ENCODE measurements around the gene CTRL. TPM values are rescaled to one million over a fixed set of nuclear protein-coding genes. Genes with fewer than 3 reads are reported as not detected.

The CTRL gene
- total RNA-seq, 1 experiment from 2014 or later = 1.7 TPM

DNA sequence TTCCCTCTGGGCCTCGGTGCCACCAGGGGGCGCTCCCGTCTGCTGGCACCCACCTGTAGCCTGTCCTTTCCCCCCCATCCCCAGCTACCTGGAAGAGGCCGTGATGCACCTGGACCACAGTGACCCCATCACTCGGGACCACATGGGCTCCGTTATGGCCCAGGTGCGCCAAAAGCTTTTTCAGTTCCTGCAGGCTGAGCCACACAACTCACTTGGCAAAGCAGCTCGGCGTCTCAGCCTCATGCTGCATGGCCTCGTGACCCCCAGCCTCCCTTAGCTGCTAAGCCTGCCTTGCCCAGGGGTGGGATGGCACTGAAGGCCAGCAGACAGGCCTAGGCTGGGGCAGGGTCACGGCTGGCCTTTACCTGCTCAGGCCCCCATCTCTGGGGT lies 47.8 kb downstream of the CTRL start:
- Histone ChIP-seq H3K4me3 (no peak overlapping the region), H3K36me3 (peaks cover 14% of the 10 kb centered on the region), H3K27me3 (no peaks in the 10 kb centered on the region), H3K27ac (no peak overlapping the region), H3K9me3 (replicated peaks) (no peaks in the 10 kb centered on the region), H3K4me1 (peaks cover 4% of the 10 kb centered on the region; the same call in 1 of the 2 replicates)
- DNase-seq = peak; percentile 26 to 45

DNA sequence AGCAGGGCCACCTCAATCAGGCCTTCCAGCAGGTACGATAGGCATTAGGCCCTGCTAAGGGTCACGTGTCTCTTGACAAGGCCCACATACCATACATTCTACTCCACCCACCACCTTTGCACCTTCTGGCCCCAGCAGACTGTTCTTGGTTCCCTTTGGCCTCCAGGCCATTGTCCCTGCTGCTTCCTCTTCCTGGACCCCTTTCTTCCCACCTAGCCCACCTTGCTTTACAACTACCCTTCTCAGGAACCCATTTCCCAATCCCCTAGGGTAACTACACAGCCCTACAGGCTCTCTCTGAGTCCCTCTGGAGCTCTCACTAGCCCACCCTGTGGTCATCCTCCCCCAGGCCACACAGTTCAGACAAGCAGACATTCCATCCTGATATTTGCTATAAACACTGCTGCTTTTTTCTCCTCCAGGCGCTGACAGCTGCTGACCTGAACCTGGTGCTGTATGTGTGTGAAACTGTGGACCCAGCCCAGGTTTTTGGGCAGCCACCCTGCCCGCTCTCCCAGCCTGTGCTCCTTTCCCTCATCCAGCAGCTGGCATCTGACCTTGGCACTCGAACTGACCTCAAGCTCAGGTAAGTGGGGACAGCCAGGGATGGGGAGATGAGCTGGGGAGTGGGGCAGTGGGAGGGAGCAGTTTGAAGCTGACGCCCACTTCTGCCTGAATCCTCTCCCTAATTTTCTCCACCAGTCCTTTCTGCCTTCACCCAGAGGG lies 48.4 kb downstream of the CTRL start:
- Histone ChIP-seq H3K27me3 (no peaks in the 10 kb centered on the region), H3K4me1 (peaks cover 4% of the 10 kb centered on the region; the same call in 1 of the 2 replicates), H3K27ac (no peak overlapping the region), H3K36me3 (peaks cover 14% of the 10 kb centered on the region), H3K9me3 (replicated peaks) (no peaks in the 10 kb centered on the region), H3K4me3 (no peak overlapping the region)
- DNase-seq = no peak

DNA sequence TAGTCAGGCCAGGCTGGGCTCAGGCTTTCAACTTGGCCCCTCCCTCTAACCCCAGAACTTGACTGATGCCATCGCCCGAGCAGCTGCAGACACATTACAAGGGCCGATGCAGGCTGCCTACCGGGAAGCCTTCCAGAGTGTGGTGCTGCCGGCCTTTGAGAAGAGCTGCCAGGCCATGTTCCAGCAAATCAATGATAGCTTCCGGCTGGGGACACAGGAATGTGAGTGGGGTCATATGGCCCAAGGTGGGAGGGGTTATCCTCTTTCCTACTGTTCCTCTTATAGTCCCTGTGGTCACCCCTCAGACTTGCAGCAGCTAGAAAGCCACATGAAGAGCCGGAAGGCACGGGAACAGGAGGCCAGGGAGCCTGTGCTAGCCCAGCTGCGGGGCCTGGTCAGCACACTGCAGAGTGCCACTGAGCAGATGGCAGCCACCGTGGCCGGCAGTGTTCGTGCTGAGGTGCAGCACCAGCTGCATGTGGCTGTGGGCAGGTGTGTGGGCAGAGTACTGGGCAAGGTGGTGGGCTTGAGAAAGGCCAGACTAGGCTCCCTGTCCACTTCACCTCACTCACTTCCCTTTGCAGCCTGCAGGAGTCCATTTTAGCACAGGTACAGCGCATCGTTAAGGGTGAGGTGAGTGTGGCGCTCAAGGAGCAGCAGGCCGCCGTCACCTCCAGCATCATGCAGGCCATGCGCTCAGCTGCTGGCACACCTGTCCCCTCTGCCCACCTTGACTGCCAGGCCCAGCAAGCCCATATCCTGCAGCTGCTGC lies 49.1 kb downstream of the CTRL start:
- H3K4me1 ChIP-seq = peaks cover 4% of the 10 kb centered on the region; the same call in 1 of the 2 replicates
- DNase-seq = peak; percentile 49 to 60
- H3K36me3 ChIP-seq = peaks cover 17% of the 10 kb centered on the region
- H3K27me3 ChIP-seq = no peaks in the 10 kb centered on the region
- H3K4me3 ChIP-seq = no peak overlapping the region
- peak overlapping the region; percentile 91 for H3K27ac ChIP-seq
- H3K9me3 ChIP-seq (replicated peaks) = no peaks in the 10 kb centered on the region

DNA sequence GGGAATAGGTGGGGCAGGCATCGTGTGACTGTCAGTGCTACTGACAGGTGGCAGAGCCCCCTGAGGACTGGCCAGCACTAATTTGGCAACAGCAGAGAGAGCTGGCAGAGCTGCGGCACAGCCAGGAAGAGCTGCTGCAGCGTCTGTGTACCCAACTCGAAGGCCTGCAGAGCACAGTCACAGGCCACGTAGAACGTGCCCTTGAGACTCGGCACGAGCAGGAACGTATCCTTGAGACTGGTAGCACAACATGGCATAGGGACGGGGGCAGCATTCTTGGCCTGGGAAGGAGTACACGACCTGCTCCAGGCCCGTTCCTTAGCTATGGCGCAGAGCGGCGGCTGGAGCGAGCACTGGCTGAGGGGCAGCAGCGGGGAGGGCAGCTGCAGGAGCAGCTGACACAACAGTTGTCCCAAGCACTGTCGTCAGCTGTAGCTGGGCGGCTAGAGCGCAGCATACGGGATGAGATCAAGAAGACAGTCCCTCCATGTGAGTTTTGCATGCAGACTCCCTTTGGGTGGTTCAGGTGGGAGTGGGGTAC lies 50.0 kb downstream of the CTRL start:
- no peaks in the 10 kb centered on the region for H3K27me3 ChIP-seq
- no peaks in the 10 kb centered on the region for H3K9me3 ChIP-seq (replicated peaks)
- no peak overlapping the region for H3K4me3 ChIP-seq
- DNase-seq = peak; percentile 33 to 46
- H3K27ac ChIP-seq = peak overlapping the region; percentile 91
- peaks cover 4% of the 10 kb centered on the region; the same call in 1 of the 2 replicates for H3K4me1 ChIP-seq
- H3K36me3 ChIP-seq = peaks cover 17% of the 10 kb centered on the region

DNA sequence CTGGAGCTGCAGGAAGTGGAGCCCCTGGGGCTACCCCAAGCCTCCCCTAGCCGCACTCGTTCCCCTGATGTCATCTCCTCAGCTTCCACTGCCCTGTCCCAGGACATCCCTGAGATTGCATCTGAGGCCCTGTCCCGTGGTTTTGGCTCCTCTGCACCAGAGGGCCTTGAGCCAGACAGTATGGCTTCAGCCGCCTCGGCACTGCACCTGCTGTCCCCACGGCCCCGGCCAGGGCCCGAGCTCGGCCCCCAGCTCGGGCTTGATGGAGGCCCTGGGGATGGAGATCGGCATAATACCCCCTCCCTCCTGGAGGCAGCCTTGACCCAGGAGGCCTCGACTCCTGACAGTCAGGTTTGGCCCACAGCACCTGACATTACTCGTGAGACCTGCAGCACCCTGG lies 51.1 kb downstream of the CTRL start:
- H3K4me3 ChIP-seq = no peak overlapping the region
- DNase-seq = no peak
- H3K27ac ChIP-seq = no peak overlapping the region

DNA sequence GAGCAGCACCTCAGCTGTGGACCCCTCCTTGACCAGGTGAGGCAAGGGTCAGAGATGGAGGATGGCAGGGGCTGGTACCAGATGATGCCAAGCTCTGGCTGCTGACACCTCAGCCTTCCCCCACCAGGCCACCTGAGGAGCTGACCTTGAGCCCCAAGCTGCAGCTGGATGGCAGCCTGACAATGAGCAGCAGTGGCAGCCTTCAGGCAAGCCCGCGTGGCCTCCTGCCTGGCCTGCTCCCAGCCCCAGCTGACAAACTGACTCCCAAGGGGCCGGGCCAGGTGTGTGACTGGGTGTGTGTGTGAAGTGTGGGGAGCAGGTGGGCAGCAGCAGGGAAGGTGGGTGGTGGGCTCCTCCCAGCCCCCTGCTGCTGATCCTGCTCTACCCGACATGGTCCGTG lies 51.7 kb downstream of the CTRL start:
- Histone ChIP-seq H3K36me3 (peaks cover 17% of the 10 kb centered on the region), H3K27ac (no peak overlapping the region), H3K4me3 (no peak overlapping the region), H3K9me3 (replicated peaks) (no peaks in the 10 kb centered on the region), H3K4me1 (peaks cover 4% of the 10 kb centered on the region; the same call in 1 of the 2 replicates), H3K27me3 (no peaks in the 10 kb centered on the region)
- DNase-seq = no peak

More for the DNA sequence above, 51.1 kb downstream of the CTRL start:
- H3K9me3 ChIP-seq (replicated peaks) = no peaks in the 10 kb centered on the region
- H3K4me1 ChIP-seq = peaks cover 4% of the 10 kb centered on the region; the same call in 1 of the 2 replicates
- peaks cover 17% of the 10 kb centered on the region for H3K36me3 ChIP-seq
- H3K27me3 ChIP-seq = no peaks in the 10 kb centered on the region

Other genes starting within 250 kb of the CTRL start
- gene GFOD2, start 212.5 kb downstream of the CTRL start, total RNA-seq (2014; rRNA removed; shearing (Covaris generic)) = 10.5 and 11.2 TPM in 2 replicates
- 3.9 and 4.9 TPM in 2 replicates for gene RANBP10, start 125.3 kb downstream of the CTRL start, total RNA-seq (2014; rRNA removed; shearing (Covaris generic))
- gene TSNAXIP1, start 125.0 kb downstream of the CTRL start, total RNA-seq (2014; rRNA removed; shearing (Covaris generic)) = 0.33 and 0.49 TPM in 2 replicates
- gene THAP11, start 89.5 kb downstream of the CTRL start, total RNA-seq (2014; rRNA removed; shearing (Covaris generic)) = 24.8 and 27.1 TPM in 2 replicates
- gene NUTF2, start 84.9 kb downstream of the CTRL start, total RNA-seq (2014; rRNA removed; shearing (Covaris generic)) = 164 and 177 TPM in 2 replicates
- 15.4 and 18.8 TPM in 2 replicates for gene CENPT, start 84.2 kb downstream of the CTRL start, total RNA-seq (2014; rRNA removed; shearing (Covaris generic))
- 40.9 and 43.5 TPM in 2 replicates for gene EDC4, start 58.8 kb downstream of the CTRL start, total RNA-seq (2014; rRNA removed; shearing (Covaris generic))
- not detected in 2 replicates for gene NRN1L, start 47.0 kb downstream of the CTRL start, total RNA-seq (2014; rRNA removed; shearing (Covaris generic))
- gene PSKH1, start 38.6 kb downstream of the CTRL start, total RNA-seq (2014; rRNA removed; shearing (Covaris generic)) = 5.6 and 6.1 TPM in 2 replicates
- 7.4 and 7.6 TPM in 2 replicates for gene PSMB10, start 5.0 kb upstream of the CTRL start, total RNA-seq (2014; rRNA removed; shearing (Covaris generic))
- gene LCAT, start 12.3 kb upstream of the CTRL start, total RNA-seq (2014; rRNA removed; shearing (Covaris generic)) = 2.3 and 4.5 TPM in 2 replicates
- gene SLC12A4, start 36.8 kb upstream of the CTRL start, total RNA-seq (2014; rRNA removed; shearing (Covaris generic)) = 12.6 and 15.1 TPM in 2 replicates
- not detected in 2 replicates for gene DPEP3, start 48.6 kb upstream of the CTRL start, total RNA-seq (2014; rRNA removed; shearing (Covaris generic))
- gene DPEP2, start 67.6 kb upstream of the CTRL start, total RNA-seq (2014; rRNA removed; shearing (Covaris generic)) = not detected in 2 replicates
- not detected in 2 replicates for gene DPEP2NB, start 84.0 kb upstream of the CTRL start, total RNA-seq (2014; rRNA removed; shearing (Covaris generic))
- 9.4 and 9.9 TPM in 2 replicates for gene DDX28, start 91.4 kb upstream of the CTRL start, total RNA-seq (2014; rRNA removed; shearing (Covaris generic))
- gene DUS2, start 91.4 kb upstream of the CTRL start, total RNA-seq (2014; rRNA removed; shearing (Covaris generic)) = 8.6 and 9.0 TPM in 2 replicates
- gene NFATC3, start 153.5 kb upstream of the CTRL start, total RNA-seq (2014; rRNA removed; shearing (Covaris generic)) = 52.7 and 53.9 TPM in 2 replicates